Fibroblast of lung (primary cell): ENCODE results near the gene NDEL1. TPM values are rescaled to one million over a fixed set of nuclear protein-coding genes. Genes with fewer than 3 reads are reported as not detected.

Source experiments
- DNase-seq, 2 donors: peaks; one replicate each; pipeline versions ENCODE4 v3.0.0 to v3.0.0-alpha.2; 2010; ENCODE audit warnings: low read depth in 2 of 2
- H2AFZ ChIP-seq: 2 replicates; pipeline ENCODE4 v1.5.1; 2012; ENCODE audit warnings: low read length, control low read depth, inconsistent platforms
- H3K27ac ChIP-seq: 2 replicates; pipeline ENCODE4 v1.5.1; 2011; ENCODE audit warnings: low read length, control low read depth; ENCODE audit not compliant: insufficient read depth
- H3K27me3 ChIP-seq: 2 replicates; pipeline ENCODE4 v1.5.1; 2011; ENCODE audit warnings: mild to moderate bottlenecking, low read length; ENCODE audit not compliant: control insufficient read depth, insufficient read depth
- H3K36me3 ChIP-seq: 2 replicates; pipeline ENCODE4 v1.5.1; 2011; ENCODE audit warnings: low read length; ENCODE audit not compliant: control insufficient read depth, insufficient read depth
- H3K4me1 ChIP-seq: 2 replicates; pipeline ENCODE4 v1.5.1; 2011; ENCODE audit warnings: low read length; ENCODE audit not compliant: control insufficient read depth, insufficient read depth; ENCODE audit errors: extremely low read depth
- H3K4me2 ChIP-seq: 2 replicates; pipeline ENCODE4 v1.5.1; 2011; ENCODE audit warnings: low read length, control low read depth; ENCODE audit not compliant: insufficient read depth; ENCODE audit errors: extremely low read depth
- H3K4me3 ChIP-seq, 4 experiments: fragments of 200-600 bp in 1 of 4; sonication (generic) in 1 of 4; replicated peaks in 1 of 4; 2 replicates each; pipeline ENCODE4 v1.5.1; 2011 to 2016; ENCODE audit warnings: low read length in 4 of 4, low read depth in 3 of 4, mild to moderate bottlenecking in 3 of 4, control low read depth in 2 of 4, inconsistent platforms in 1 of 4, mixed read lengths in 1 of 4; ENCODE audit not compliant: insufficient read depth in 1 of 4; ENCODE audit errors: control extremely low read depth in 1 of 4
- H3K79me2 ChIP-seq: 2 replicates; pipeline ENCODE4 v1.5.1; 2012; ENCODE audit warnings: mild to moderate bottlenecking, low read length, inconsistent platforms; ENCODE audit not compliant: control insufficient read depth, insufficient read depth
- H3K9ac ChIP-seq: 2 replicates; pipeline ENCODE4 v1.5.1; 2011; ENCODE audit warnings: mild to moderate bottlenecking, low read length, control low read depth; ENCODE audit not compliant: insufficient read depth
- H3K9me3 ChIP-seq: 2 replicates; pipeline ENCODE4 v1.5.1; 2012; ENCODE audit warnings: low read depth, low read length; ENCODE audit not compliant: control insufficient read depth, insufficient read depth
- H4K20me1 ChIP-seq: 2 replicates; pipeline ENCODE4 v1.5.1; 2011; ENCODE audit warnings: low read length; ENCODE audit not compliant: control insufficient read depth, insufficient read depth; ENCODE audit errors: extremely low read depth
- EZH2 ChIP-seq: IDR thresholded peaks from 2 replicates; pipeline ENCODE4 v1.5.1; 2012; ENCODE audit warnings: low read length, control low read depth, mild to moderate bottlenecking; ENCODE audit errors: missing control alignments
- polyA plus RNA-seq, 2 donors: library from polyadenylated mRNA; depleted of rRNA in 1 of 2; stranded (reverse) in 1 of 2; unstranded in 1 of 2; fragments of >200 nt; gene quantifications; 2 replicates each; pipeline ENCODE4 v1.2.1, GENCODE V29; 2011 to 2012; ENCODE audit warnings: missing spikeins in 1 of 2
- total RNA-seq: library from RNA; depleted of rRNA; stranded (reverse); fragments of >200 nt; gene quantifications from 2 replicates; pipeline ENCODE4 v1.2.1, GENCODE V29; 2014
- TF ChIP-seq, protein P1 (sequence below), 2 donors: IDR thresholded peaks in 1 of 2; conservative IDR thresholded peaks in 1 of 2; 1 replicate in 1 of 2; 2 replicates in 1 of 2; pipeline ENCODE4 v1.5.1; 2011 to 2012; ENCODE audit warnings: low read length in 2 of 2, control low read depth in 1 of 2, inconsistent platforms in 1 of 2, low read depth in 1 of 2, mild to moderate bottlenecking in 1 of 2

NDEL1 gene
- total and polyA plus RNA-seq, 2 donors (not counting 1 experiment from before 2014, with no cell fraction given) = 45.4 to 88.6 TPM

DNA sequence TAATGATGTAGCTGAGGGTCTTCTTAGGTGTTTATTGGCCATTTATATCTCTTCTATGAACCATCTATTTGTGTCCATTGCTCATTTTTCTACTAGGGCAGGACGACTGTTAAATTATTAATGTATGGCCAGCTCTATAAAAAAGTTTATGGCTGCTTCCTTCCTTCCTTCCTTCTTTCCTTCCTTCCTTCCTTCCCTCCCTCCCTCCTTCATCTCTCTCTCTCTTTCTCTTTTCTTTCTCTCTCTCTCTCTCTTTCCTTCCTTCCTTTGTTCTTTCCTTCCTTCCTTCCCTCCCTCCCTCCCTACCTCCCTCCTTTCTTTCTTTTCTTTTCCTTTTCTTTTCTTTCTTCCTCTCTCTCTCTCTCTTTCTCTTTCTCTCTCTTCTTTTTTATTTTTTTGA, 17.2 kb upstream of the NDEL1 start:
- no peaks in the 10 kb centered on the region for H3K4me1 ChIP-seq
- no peak overlapping the region for H3K9ac ChIP-seq
- H3K36me3 ChIP-seq = no peaks in the 10 kb centered on the region
- H2AFZ ChIP-seq = no peak overlapping the region
- TF ChIP-seq EZH2 = no peak
- TF ChIP-seq, protein P1, sequence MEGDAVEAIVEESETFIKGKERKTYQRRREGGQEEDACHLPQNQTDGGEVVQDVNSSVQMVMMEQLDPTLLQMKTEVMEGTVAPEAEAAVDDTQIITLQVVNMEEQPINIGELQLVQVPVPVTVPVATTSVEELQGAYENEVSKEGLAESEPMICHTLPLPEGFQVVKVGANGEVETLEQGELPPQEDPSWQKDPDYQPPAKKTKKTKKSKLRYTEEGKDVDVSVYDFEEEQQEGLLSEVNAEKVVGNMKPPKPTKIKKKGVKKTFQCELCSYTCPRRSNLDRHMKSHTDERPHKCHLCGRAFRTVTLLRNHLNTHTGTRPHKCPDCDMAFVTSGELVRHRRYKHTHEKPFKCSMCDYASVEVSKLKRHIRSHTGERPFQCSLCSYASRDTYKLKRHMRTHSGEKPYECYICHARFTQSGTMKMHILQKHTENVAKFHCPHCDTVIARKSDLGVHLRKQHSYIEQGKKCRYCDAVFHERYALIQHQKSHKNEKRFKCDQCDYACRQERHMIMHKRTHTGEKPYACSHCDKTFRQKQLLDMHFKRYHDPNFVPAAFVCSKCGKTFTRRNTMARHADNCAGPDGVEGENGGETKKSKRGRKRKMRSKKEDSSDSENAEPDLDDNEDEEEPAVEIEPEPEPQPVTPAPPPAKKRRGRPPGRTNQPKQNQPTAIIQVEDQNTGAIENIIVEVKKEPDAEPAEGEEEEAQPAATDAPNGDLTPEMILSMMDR (conservative IDR thresholded peaks at IDR 0.05 in 1 of 2, IDR thresholded peaks at IDR 0.05 in 1 of 2; ENCODE audit: low read depth in 1 of 2, low read length in 2 of 2) = no peak
- no peaks in the 10 kb centered on the region for H3K9me3 ChIP-seq
- peaks cover 9% of the 10 kb centered on the region for H3K27me3 ChIP-seq
- H3K4me2 ChIP-seq = no peak overlapping the region
- DNase-seq = no peak
- no peak overlapping the region for H3K4me3 ChIP-seq
- no peaks in the 10 kb centered on the region for H4K20me1 ChIP-seq
- H3K27ac ChIP-seq = no peak overlapping the region
- H3K79me2 ChIP-seq = no peaks in the 10 kb centered on the region

DNA sequence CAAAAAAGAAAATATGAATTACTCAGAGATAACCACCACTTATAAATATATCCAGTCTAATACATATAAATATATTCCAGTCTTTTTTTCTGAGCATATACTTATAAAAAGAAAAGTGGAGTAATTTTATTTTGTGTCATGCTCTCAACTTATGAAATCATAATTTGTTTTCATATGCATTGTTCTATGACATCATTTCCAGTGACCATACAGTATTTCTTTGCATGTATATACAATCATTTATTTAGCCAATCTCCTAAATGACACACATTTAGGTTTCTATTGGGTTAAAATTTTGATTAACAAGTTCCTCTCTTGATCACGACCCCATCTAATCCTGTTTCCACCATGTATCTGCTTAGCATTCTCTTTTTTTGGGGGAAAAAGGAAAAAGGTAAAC, 16.4 kb upstream of the NDEL1 start:
- TF ChIP-seq, protein P1 (conservative IDR thresholded peaks at IDR 0.05 in 1 of 2, IDR thresholded peaks at IDR 0.05 in 1 of 2; ENCODE audit: low read depth in 1 of 2, low read length in 2 of 2) = no peak
- no peak for TF ChIP-seq EZH2
- Histone ChIP-seq H3K79me2 (no peaks in the 10 kb centered on the region), H2AFZ (no peak overlapping the region), H3K4me2 (no peak overlapping the region), H3K9ac (no peak overlapping the region), H3K27me3 (peaks cover 9% of the 10 kb centered on the region), H3K4me1 (no peaks in the 10 kb centered on the region), H3K36me3 (no peaks in the 10 kb centered on the region), H3K9me3 (no peaks in the 10 kb centered on the region), H3K4me3 (no peak overlapping the region), H3K27ac (no peak overlapping the region), H4K20me1 (no peaks in the 10 kb centered on the region)
- no peak for DNase-seq

DNA sequence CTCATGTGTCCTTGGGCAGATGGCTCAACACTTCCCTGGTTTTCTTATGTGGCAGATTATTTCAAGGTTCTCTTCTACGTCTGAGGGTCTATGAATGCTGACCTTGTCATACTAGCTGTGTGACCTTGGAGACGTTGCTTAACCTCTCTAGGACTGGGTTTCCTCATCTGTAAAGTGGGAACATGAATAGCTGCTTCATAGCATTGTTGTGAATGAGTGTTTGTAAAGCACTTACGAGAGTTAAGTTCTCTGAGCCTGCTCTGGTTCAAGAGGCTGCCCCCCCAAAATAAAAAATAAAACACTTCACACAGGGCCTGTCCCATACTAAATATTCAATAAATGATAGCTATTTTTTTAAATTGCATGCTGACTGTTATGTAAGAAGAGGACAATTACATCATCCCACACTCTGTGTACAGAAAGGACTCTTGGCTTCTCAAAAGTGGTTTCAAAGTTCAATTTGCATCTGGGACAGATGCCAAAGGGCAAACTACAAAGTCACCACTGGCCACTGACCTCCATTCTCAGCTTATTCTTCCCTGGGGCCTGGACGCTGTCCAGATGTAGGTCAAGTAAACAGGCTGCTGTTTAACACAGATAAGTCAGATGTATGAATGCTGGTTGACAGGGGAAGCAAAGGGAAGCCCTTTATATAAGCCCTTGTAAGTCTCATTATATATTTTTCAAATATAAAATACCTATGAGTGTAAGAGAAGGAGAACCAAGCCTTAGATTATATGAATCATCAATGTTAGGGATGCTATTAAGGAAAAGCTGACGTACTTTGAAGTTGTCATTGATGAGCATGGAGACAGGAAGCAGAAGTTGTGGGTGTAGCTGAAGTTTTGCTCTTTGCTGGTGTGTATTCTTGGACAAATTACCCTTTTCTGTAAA, 15.4 kb upstream of the NDEL1 start:
- Histone ChIP-seq H3K9ac (no peak overlapping the region), H3K9me3 (no peaks in the 10 kb centered on the region), H3K36me3 (no peaks in the 10 kb centered on the region), H3K79me2 (no peaks in the 10 kb centered on the region), H3K27ac (no peak overlapping the region), H2AFZ (no peak overlapping the region), H4K20me1 (no peaks in the 10 kb centered on the region), H3K4me3 (no peak overlapping the region), H3K4me2 (no peak overlapping the region), H3K27me3 (peaks cover 9% of the 10 kb centered on the region), H3K4me1 (no peaks in the 10 kb centered on the region)
- no peak for TF ChIP-seq EZH2
- TF ChIP-seq, protein P1 (conservative IDR thresholded peaks at IDR 0.05 in 1 of 2, IDR thresholded peaks at IDR 0.05 in 1 of 2; ENCODE audit: low read depth in 1 of 2, low read length in 2 of 2) = no peak
- DNase-seq = peak; percentile 59 to 85
